Stimulated activated CD8-positive, alpha-beta memory T cell treated with anti-CD3 and anti-CD28 coated beads, Interleukin-2, amount 100 ng/mL, for 48 hours (primary cell): ENCODE measurements around the gene SULT4A1.

Experiments
- DNase-seq, 2 donors: peaks; one replicate each; pipeline ENCODE4 v3.0.0-alpha.2; 2020; ENCODE audit warnings: low read depth in 2 of 2

SULT4A1 gene

DNA sequence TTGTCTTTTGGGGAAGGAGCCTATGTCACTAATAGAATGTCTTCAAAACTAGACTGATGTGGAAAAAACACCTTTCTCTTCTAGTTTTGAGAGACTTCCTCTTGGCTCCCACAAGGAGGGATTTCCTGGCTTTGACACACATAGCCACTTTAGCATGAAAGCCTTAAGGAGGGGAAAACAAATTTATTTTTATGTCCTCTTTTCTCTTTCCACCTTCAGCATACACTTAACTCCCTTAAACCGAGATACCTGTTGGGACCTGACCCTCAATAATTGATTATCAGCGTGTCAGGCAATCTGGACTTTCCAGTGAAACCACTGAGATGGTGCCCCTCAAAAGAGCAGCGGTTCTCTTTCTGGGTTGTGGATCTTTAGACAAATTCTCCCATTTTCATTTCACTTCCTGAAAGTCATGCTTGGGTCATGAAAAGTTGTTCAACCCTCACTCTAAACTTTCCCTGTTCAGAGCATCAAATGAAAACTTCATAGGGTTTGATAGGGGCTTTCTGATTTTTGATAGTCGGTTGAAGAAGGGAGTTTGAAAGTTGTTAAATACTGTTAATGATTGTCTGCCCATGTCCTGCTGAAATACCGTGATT, 59.3 kb downstream of the SULT4A1 start:
- no peak for DNase-seq

- DNase-seq, result no peak
Observed at GRCh38 chr22:43800970-43801369, 61.3 kb downstream of the SULT4A1 start.

DNA sequence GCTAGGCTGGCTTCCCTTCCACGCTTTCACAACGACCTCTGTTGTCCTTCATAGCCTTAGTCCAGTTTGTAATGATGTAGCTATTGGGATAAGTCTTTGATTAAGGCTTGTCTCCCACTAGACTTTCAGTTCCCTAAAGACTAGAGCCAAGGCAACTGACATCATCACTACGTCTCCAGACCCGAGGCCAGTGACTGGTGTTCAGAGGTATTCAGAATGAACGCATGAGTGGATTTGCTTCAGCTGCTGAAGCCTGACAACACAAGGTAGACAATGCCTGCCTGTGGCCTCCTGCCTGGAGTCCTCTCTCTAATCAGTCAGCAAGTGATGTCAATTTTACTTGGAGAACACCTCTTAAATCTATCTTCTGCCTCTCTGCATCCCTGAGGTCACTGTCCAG, 63.8 kb downstream of the SULT4A1 start:
- no peak for DNase-seq

DNA sequence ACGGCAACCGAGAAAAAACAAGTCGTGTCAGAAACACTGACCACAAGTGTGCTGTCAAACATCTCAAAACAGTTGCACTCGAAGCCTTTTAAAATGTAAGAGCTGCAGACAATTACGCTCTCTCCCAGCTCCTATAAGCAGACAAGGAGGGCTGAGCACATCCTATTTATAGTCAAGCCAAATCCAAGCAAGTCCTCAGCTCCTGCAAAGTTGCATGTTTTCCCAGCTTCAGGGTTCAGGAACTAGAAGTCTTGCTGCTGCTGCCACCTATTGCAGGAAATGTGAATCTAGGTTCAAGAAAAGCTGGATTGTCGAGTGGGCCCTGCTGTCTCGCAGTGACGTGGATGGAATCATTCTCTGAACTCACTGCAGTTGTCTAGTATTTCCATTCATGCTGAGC, 65.7 kb downstream of the SULT4A1 start:
- DNase-seq, result no peak

- DNase-seq, result no peak
Observed at GRCh38 chr22:43795320-43795719, 67.0 kb downstream of the SULT4A1 start.

- DNase-seq, result no peak
Observed at GRCh38 chr22:43792905-43793304, 69.4 kb downstream of the SULT4A1 start.

DNA sequence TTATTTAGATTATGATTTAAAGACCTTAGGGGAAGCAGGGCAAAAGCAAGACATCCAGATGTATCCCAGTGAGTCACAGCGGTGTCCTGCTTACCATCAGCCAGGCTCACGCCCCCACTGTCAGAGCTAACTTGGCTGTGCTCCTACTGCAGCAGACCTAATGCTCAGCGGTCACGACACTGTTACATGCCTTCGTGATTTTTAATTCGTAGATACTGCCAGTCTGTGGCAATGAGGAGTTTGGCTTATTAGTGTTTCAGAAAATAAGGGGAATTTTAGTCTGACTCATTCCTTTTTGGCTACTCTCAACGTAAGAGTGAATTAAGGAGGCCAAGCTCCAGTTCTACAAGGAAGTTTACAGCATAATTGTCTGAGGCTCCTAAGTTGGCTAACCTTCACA, 72.9 kb downstream of the SULT4A1 start:
- DNase-seq, result no peak

- no peak for DNase-seq
Observed at GRCh38 chr22:43783777-43784176, 78.5 kb downstream of the SULT4A1 start.

GRCh38 chr22:43782448-43782847, 79.9 kb downstream of the SULT4A1 start:
- DNase-seq, result no peak

DNA sequence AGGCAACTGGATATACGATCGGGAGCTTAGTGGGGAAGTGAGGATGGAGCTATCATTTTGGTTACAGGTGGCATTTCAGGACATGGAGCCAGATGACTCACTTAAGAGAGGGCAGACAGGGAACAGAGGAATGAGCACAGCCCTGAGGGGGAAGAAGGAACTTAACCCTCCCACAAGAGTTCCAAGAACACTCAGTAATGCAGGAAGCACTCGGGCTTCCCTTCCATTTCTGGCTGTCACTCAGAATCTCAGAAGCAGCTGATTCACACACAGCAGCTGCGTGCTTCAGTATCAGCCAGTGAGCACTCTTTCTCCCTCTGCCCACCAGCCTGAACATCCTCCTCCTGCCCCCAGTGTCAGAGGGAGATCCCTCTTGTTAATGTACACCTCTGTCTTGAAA, 85.0 kb downstream of the SULT4A1 start:
- no peak for DNase-seq

DNA sequence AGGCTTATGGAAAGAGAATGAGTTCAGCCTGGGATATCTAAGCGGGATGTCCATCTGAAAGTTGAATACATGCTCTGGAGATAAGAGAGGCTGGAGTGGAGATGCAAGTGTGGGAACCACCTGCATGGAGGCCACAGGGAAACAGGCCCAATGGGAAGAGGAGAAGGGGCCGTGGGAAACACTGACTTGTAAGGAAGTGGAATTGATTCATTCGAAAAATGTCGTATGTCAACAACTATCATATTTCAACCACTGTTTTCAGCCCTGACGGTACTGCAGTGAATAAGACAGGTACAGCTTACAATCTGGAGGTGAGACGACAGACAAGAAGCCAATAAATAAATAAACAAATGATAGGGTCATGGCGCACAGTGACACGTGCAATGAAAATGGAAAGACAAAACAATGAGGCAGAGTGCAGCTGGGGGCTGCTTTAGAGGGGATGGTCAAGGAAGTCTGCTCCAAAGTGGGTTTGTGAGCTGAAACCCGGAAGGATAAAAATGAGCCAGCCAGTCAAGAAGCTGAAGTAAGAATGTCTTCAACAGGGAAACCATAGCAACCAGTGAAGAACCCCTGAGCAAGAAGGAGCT, 86.1 kb downstream of the SULT4A1 start:
- DNase-seq, result no peak
